GM18907 (cell line): ENCODE results near the gene CXCL3.

ENCODE experiments used
- ATAC-seq: cut with Tn5 transposase; IDR thresholded peaks from one replicate; pipeline ENCODE4 v1.9.1; 2021; ENCODE audit warnings: mild to moderate bottlenecking, moderate library complexity; ENCODE audit not compliant: unreplicated experiment

CXCL3 gene

DNA sequence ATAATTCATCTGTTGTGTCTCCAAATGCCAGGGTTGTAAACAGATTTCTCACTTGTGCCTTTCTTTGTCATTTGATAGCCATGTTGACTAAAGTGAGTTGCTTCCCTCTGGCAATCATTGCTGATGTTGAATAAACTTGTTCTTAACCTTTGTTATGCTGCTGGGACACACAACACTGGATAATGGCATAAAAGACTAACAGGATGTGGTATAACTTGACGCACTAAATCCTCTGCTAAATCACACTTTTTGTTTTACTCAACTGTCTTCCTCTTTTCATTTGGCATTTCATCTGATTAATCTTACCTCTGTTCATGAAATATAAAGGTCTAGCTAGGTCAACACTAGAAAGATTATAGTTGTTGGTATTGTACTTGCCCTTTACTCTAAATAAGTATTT lies 22.4 kb downstream of the CXCL3 start:
- ATAC-seq: peak; percentile 53

DNA sequence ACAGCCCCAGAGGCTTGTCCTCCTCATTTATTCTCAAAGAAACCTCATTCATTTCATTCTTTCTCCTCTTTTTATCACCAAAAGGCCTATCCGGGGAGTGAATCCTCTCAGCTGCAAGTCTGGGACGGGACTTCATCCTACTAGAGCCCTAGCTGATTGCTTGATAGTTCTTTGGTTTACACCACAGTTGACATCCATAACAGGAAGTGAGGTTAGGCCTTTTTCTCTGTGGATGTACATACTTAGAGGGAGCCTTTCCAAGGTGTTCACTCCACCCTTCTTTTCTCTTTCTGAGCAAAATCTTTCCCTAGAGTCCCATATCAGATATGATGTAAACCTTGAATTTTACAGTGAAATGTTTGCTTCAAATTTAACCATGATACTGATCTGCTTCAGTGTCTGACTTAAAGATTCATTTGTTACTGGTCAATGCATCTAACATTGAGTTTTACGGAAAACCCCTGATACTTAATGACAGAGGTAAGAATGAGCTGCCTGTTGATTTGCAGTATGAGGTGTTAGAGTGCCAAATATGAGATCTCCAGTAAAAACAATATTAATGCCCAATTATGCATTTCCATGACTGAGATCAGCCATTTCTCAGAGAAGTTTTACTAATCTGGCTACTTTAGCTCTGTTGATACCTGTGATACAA lies 23.2 kb downstream of the CXCL3 start:
- ATAC-seq: no peak

DNA sequence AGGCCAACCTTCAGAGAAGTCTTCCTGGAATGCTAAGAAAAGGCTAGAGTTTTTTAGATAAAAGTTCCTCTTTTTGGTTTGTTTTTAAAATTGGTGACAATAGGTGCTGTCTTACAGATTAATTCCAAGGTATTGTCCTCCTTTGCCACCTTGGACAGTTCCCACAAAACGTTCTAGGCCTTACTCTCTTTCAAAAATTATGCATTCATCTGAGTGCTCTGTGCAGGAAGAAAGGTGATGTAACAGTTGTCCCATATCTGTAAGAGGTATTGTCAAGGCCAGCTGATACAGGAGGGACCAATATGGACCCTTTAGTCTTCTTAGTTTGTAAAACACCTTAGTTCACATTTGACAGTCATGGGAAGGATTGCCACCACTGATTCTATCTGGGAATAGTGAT lies 24.2 kb downstream of the CXCL3 start:
- no peak for ATAC-seq

DNA sequence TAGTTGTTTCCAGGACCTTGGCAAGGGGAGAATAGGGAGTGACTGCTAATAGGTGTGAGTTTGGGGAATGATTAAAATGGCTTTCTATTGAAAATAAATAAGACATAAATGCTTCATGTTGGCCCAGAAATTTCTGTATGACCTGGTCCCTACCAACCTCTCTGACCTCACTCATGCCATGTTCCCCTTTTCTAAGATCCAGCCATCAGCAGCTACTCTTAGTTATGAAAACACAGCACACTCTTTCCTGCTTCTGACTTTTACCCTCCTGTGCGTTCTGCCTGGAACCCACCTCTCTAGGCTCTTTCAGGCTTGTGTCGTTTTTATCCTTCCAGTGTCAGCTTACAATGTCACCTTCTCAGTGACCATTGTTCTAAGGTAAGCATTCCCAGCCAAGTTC lies 25.2 kb downstream of the CXCL3 start:
- no peak for ATAC-seq

DNA sequence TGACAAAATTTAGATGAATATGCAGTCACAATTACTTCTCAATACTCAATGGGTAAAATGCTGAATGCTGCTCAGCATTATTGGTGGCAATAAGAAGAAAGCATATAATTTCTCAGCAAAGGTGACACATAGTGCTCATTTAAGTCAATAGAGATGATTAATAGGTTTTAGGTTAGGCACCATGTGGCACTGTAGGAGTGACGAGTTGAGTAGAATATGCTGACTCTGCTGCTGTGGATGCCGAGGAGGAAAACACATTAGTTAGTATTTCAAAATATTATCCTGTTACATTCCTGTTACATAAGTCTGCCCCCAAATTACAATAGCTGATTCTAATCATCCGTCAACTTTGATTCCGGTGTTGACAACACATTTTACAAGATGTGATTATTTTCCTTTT lies 26.4 kb downstream of the CXCL3 start:
- ATAC-seq: no peak

DNA sequence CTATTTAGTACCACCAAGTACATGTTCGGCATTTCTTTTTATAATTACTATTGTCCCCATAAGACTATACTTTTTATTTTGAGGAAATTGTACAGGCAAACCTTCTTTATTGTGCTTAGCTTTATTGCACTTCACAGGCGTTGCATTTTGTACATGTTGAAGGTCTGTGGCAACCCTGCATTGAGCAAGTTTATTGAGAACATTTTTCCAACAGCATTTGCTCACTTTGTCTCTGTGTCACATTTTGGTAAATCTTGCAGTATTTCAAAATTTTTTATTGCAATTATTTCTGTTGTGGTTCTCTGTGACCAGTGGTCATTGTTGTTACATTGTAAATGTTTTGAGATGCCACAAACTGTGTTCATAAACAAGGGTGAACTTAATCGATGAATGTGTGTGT lies 29.2 kb downstream of the CXCL3 start:
- ATAC-seq: no peak

DNA sequence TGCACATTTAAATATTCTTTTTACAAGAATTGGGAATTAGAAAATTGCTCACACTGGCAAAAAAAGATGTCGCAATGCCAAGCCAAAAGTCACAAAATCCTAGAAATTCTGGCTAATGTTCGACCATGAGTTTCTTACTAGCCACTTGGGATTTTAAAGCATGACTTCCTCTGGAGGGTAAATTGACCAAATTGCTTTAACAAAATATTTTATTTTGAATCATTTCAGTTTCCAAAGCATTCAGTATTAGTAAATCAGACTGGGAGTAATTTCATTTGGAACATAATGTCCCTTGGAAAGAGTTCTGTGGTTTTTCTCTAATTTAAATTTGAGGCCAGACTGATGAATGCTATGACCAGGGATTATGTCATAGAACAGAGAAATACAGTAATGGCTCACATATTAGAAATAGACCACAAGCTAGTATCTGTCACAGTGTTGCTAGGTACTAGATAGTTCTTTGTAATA lies 32.4 kb downstream of the CXCL3 start:
- ATAC-seq: peak; percentile 42

DNA sequence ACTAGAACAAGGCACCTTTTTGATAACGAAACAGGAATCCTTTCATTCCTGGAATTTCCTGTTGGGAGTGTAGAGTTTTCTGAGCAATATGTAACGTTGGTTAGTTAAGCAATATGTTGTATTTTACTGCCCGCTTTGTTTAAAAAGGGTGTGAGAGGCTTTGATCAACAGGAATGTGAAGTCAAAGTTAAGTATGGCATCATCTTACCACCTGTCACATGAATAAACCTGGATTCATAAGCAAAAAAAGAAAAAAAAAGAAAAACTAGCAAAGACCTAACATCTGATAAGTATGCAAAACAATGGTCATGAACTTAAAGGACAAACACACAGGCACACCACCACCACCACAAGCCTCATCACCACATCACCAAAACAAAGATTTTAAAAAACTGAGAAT lies 33.0 kb downstream of the CXCL3 start:
- ATAC-seq: no peak

DNA sequence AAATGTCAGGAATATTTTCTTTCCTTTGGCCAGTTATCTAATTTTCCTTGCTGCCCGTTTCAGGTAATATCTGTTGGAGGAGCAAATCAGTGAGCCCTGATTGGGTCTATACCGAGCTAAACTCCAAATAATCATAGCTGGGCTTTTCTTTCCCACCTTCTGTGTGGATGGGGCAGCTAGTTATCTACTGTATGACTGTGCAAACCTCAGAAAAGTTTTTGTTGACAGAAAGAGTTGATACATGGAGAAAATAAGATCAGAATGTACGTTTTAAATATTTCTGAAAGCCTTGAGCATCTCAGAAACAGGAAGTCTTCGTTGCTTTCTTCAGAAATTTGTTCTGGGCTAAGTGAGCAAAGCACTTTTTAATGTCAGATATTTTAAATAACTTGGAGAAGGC lies 33.8 kb downstream of the CXCL3 start:
- ATAC-seq: no peak

DNA sequence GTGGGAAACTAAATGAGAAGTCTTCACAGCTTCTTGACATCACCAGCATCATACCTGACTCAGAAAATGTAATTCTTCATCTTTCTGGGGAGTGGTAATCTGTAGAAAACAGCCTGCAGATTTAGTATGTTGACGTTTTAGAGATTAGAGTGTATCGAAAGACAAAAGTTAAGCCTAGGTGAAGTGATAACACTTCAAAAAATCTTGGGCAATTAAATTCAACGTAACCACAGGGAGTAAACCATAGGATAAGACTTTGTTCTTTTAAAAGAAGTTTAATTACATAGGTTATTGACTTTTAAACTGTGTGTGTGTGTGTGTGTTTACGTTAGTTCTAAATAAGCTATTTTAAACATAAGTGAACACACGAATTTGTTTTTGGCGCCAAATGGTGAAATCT lies 38.2 kb downstream of the CXCL3 start:
- no peak for ATAC-seq

DNA sequence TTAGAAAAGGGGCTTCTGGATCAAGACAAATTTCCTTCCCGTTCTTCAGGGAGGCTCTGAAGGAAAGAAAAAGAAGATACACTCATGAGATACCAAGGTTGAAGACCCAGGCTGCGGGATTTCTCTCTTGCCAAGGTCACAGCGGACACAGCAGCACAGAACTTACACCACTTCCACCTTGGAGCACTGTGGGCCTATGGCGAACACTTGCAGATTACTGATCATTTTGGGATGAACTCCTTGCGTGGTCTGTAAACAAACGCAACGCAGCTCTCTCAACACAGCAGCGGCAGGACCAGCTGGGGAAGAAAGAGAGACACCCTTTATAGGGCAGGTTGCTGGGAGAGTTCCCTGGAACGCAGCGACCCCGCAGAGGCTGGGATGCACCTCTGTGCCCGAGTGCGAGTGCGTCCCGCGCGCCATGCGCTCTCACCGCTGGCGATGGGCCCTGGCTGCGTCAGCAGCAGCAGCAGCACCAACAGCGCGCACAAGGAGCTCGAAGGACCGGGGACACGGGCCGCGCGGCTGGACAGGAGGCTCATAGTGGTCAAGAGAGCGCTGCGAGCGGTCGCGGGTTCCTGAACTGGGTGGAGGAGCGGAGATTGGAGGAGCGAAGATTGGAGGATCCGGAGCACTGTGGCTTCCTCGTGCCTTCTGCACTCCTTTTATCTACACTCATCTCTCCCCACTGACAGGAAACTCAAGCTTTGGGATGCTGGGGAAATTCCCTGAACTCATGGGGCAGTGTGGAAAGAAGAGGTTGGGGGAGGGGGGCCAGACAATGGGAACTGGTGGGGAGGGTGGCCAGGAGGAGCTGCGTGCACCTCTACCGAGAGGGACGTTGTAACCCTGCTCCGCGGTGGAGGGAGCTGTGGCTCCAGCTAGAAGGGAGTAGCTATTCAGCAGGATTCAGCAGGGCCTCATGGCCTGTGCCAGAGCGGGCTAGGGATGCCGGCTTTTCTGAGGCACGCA lies 40.2 kb downstream of the CXCL3 start, which contains the start of gene CXCL5:
CXCL5 (minus strand) TSS at position 638 of the 972 bp plus-strand sequence; CDS start at position 542, 96 bp downstream.
- ATAC-seq: no peak

DNA sequence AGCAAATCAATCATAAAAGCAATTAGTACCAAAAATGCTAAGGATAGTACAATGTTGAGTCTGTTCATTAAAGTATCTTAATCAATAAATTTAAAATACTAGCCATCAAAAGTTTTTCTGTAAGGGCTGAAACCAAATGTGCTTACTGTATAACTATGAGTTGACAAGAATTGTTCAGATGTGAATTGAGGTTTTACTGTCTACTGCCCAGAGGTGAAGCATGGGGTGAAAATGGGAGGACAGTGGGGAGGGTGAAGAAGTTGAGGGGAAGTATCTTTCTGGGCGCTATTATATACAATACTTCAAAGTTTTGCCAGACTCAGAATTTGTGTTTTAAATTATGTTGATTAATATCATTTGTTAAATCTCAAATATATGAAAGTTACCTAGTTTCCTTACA lies 46.4 kb downstream of the CXCL3 start:
- no peak for ATAC-seq

DNA sequence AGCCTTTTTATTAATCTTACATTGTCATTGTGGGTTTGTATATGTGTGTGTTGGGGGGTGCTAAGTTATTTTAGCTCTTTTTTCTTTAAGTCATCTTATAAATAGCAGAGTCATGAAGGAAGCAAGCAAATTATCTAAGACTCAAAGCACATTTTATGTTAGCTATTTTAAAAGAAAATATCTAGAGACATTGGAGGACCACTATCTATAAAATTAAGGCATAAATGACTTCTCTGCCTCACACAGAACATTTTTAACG lies 46.8 kb downstream of the CXCL3 start:
- no peak for ATAC-seq

DNA sequence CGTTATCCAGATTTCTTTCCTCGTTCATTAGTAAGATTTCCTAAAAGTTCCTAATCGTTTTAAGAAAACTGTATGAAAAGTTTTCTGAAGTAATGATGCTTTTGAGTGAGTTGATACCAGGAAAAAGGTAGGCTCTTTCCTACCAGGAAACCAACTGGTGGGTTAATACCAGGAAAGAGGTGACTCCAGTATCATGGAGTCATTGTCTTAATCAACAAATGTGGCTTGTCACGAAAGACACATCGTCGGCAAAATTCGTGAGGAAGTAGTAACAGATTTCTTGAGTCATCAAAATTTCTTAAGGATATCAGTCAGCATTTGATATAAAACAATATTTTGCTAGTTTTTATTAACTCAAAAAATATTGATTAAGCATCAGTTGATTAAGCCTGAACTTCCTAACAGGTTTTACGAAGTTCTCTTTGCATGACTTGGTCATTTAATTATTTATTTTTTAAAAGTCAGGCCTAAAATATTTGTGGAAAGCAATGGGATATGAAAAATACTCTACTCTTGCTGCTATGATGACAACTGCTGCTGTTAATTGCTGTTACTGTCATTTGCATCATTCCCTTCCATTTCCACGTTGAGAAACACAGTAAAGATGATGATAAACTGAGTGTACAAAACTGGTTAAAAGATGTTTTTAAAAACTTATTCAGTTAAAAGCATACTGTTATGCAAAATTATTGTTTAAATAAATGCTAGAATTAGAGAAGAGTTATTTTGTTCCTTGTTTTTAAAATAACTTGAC lies 47.3 kb downstream of the CXCL3 start:
- ATAC-seq: no peak

DNA sequence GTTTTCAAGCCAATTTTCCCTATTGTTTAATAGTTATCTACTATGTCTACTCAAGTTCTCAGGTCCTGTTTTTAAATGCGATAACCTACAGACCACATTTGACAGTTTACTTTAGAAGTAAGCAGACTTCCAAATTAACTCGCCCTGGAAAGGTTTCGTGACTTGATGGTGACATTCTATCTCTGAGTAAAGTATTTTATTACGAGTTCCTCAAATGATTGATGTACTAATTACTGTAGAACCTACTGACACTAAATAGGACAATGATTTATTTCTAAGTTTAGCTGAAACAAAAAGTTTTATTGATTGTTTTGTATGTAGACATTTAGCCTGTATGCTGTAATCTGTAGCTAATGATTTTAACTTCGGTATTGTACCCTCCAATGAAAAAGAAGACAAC lies 48.6 kb downstream of the CXCL3 start:
- ATAC-seq: no peak

DNA sequence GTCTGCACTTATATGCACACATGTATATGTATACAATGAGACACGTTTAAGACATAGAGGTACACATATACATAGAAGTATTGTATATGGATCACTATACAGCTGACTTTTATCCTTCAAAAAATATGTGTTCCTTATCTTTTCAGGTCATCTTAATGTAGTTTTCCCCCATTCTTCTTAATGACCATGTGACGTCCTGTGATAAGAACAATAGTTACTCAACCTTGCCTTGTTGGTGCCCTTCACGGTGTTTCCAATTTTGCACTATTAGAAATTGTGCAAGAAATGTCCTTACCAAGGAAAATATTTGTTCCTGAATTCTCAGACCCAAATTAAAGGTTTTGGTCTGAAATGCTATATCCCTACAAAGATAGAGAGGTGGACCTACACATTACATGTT lies 49.5 kb downstream of the CXCL3 start:
- no peak for ATAC-seq

DNA sequence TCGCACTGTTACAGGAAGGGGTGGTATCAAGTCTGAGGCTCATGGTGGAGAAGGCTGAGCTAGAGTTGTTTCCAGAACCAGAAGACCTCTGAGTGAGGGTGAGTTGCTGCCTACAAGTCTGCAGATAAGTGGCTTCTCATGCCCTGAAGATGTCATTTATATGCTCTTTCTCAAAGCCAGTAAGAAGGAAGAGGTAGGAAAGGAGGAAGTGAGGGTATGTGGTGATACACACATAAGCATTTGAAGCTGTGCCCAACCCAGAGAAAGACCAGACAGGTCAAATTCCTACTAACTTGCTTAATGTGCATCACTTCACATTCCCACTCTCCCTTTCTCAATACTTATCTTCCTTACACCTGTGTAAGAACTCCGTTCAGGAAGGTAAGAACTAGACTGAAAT lies 50.4 kb downstream of the CXCL3 start, which contains the start of gene PPBP:
PPBP (minus strand) TSS at position 130 of the 400 bp plus-strand sequence; CDS start at position 43, 87 bp downstream.
- no peak for ATAC-seq
